CD8-positive, alpha-beta memory T cell (primary cell): ENCODE data around the gene GRK3. TPM values are rescaled to one million over a fixed set of nuclear protein-coding genes. Genes with fewer than 3 reads are reported as not detected.
A peak's percentile ranks its signal among the peaks of the same experiment; 100 is the strongest.

ENCODE experiments used
- CTCF ChIA-PET: fragments of 350-600 bp; sonication (Branson Sonifier 250); formaldehyde crosslinking; loops from one replicate; lab custom pipeline; 2021; ENCODE audit warnings: antibody characterized with exemption; lab: Charles Lee
- POLR2A ChIA-PET: fragments of 350-600 bp; sonication (Branson Sonifier 250); formaldehyde crosslinking; loops from one replicate; lab custom pipeline; 2021; ENCODE audit warnings: antibody characterized with exemption; lab: Charles Lee
- DNase-seq, 5 donors: peaks; one replicate each; pipeline versions ENCODE4 v3.0.0 to v3.0.0-alpha.2; 2020 to 2022; ENCODE audit warnings: mixed read lengths in 1 of 5
- H3K27ac ChIP-seq: one replicate; pipeline ENCODE4 v1.7.0; 2013; ENCODE audit warnings: low read depth, mild to moderate bottlenecking, low read length, moderate library complexity
- H3K27me3 ChIP-seq: 2 replicates; pipeline ENCODE4 v1.7.0; 2013; ENCODE audit warnings: low read length, mild to moderate bottlenecking; ENCODE audit not compliant: insufficient read depth, poor library complexity, severe bottlenecking
- H3K36me3 ChIP-seq: 2 replicates; pipeline ENCODE4 v1.7.0; 2013; ENCODE audit warnings: mild to moderate bottlenecking, low read length, moderate library complexity; ENCODE audit not compliant: insufficient read depth
- H3K4me1 ChIP-seq: 2 replicates; pipeline ENCODE4 v1.7.0; 2013; ENCODE audit warnings: mild to moderate bottlenecking, low read length, moderate library complexity; ENCODE audit not compliant: insufficient read depth
- H3K4me3 ChIP-seq: 2 replicates; pipeline ENCODE4 v1.7.0; 2013; ENCODE audit warnings: mild to moderate bottlenecking, low read length
- H3K9me3 ChIP-seq: 2 replicates; pipeline ENCODE4 v1.7.0; 2013; ENCODE audit warnings: mild to moderate bottlenecking, low read length
- H3K27ac Mint-ChIP-seq, 8 donors: one replicate each; pipeline ENCODE4 v1.8.0; 2020 to 2021; ENCODE audit warnings: mixed read lengths in 8 of 8, mild to moderate bottlenecking in 6 of 8, inconsistent platforms in 3 of 8, moderate library complexity in 3 of 8
- H3K27me3 Mint-ChIP-seq, 2 donors: one replicate each; pipeline ENCODE4 v1.8.0; 2020 to 2021; ENCODE audit warnings: mixed read lengths in 2 of 2, mild to moderate bottlenecking in 1 of 2, moderate library complexity in 1 of 2
- H3K36me3 Mint-ChIP-seq, 3 donors: one replicate each; pipeline ENCODE4 v1.8.0; 2020 to 2021; ENCODE audit warnings: mixed read lengths in 3 of 3, inconsistent platforms in 1 of 3, mild to moderate bottlenecking in 1 of 3
- H3K4me1 Mint-ChIP-seq, 3 donors: one replicate each; pipeline ENCODE4 v1.8.0; 2020 to 2021; ENCODE audit warnings: mixed read lengths in 3 of 3, inconsistent platforms in 1 of 3, mild to moderate bottlenecking in 1 of 3
- H3K4me3 Mint-ChIP-seq, 7 donors: one replicate each; pipeline ENCODE4 v1.8.0; 2020 to 2021; ENCODE audit warnings: mixed read lengths in 7 of 7, mild to moderate bottlenecking in 6 of 7, moderate library complexity in 4 of 7, inconsistent platforms in 2 of 7
- H3K9me3 Mint-ChIP-seq, 5 donors: one replicate each; pipeline ENCODE4 v1.8.0; 2020 to 2022; ENCODE audit warnings: mixed read lengths in 5 of 5, mild to moderate bottlenecking in 3 of 5, moderate library complexity in 2 of 5, inconsistent platforms in 1 of 5
- polyA plus RNA-seq: library from polyadenylated mRNA; unstranded; fragments of 300-500 nt; fragmentation: Illumina TruSeq; gene quantifications from one replicate; pipeline ENCODE4 v1.2.3, GENCODE V29; 2021
- total RNA-seq, 2 experiments: library from RNA; stranded (reverse); gene quantifications; one replicate each; pipeline ENCODE4 v1.2.3, GENCODE V29; 2021

The GRK3 gene
- total and polyA plus RNA-seq, 3 experiments from 2014 or later: 0.26 to 9.4 (median 8.3) TPM

DNA sequence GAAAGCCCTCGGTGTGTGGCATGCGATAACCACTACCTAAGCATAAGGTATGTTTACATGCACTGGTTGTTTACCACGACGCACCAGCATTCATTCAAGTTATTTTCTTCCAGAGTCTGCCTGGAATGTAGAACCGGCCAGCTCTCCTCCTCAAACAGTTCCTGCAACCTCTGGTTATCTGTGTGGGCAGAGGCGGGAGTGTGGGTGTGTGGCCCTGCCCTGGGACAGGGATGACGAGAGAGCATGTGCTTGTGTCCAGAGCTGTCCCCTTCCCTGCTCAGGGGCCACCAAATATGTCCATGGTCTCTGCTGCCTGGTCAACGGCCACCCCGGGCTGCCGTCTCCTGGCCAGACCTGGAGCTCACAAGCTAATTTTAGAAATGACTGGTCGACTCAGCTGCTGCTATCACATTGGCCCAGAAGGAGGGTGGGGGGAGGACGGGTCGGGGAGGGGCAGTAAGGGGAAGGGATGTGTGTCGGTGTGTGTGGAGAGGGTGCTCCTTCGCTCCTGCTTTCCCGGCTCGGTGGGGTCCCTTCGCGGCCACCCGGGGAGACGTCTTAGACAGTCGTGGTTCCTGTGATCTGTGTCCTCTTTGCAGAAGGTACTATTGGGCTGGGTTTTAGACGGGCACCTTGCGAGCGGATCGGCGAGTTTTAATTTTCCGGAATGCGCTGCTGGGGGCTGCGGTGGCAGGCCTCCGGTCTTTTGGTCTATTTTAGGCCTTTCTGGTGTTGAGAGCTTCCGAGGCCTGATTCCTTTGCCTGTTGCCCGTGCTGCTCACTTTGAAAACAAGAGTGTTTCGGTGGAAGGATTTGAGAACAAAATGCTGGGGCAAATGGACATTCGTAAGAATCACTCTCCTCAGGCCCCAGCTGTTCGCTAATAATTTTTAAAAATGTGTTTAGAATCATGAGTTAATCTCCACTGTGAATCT, 177.5 kb downstream of the GRK3 start, which contains the start of gene MYO18B:
Gene MYO18B (plus strand): TSS at position 497 of the 935 bp plus-strand sequence. CDS start 18,905 bp downstream, outside the sequence.
- H3K4me1 Mint-ChIP-seq: no peaks in the 10 kb centered on the region
- peaks cover 0 to 18% of the 10 kb centered on the region in 2 donors for H3K27me3 Mint-ChIP-seq
- Histone ChIP-seq H3K27me3 (no peaks in the 10 kb centered on the region), H3K4me3 (no peak within 1 kb of the TSS), H3K27ac (peak within 1 kb of the TSS; percentile 59), H3K9me3 (no peaks in the 10 kb centered on the region), H3K4me1 (no peaks in the 10 kb centered on the region), H3K36me3 (no peaks in the 10 kb centered on the region)
- no peaks in the 10 kb centered on the region for H3K36me3 Mint-ChIP-seq
- DNase-seq: no peak
- H3K4me3 Mint-ChIP-seq: peak within 1 kb of the TSS in 2 of 7 donors; percentile 24 to 48
- H3K9me3 Mint-ChIP-seq: peaks cover 0 to 2% (median 0%) of the 10 kb centered on the region in 5 donors
- CTCF ChIA-PET: no interaction called here
- H3K27ac Mint-ChIP-seq: peak within 1 kb of the TSS in 1 of 8 donors; percentile 6
- POLR2A ChIA-PET: no interaction called here

DNA sequence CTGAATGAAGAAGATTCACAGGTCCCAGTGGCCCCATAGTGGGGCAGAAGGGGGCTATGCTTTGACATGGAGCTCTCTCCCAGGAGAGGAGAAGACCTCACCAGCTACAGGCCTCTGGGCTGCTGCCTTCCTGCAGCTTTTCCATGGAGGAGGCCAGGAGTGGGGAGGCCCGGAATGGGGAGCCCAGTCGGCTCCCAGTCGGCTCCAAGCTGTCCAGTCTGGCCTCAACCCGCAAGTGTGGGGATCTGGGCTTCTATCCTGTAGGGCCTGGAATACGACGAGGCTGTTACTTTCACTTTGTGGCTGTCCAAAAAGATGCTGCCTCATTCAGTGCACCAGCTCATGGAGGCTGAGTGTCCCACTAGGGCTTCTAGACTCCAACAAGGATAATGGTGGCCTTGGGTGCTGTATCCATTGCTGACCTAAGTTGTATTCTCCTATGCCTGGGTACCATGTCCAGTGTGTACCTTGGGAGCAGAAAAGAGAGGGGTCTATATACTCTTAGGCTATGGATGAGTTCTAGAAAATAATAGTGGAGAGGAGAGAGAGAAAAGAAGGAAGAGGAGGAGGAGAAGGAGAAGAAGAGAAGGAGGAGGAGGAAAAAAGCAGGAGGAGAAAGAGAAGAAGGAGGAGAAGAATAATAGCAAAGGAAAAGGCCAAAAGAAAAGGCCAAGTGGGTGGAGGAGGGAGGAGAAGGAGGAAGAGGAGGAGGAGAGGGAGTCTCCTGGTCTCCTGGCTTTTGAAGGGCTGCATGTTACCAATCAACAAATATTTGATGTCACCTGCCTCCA, 178.6 kb downstream of the GRK3 start:
- Histone ChIP-seq H3K27me3 (no peaks in the 10 kb centered on the region), H3K9me3 (no peaks in the 10 kb centered on the region), H3K27ac (peak overlapping the region; percentile 48), H3K4me3 (no peak overlapping the region), H3K36me3 (no peaks in the 10 kb centered on the region), H3K4me1 (no peaks in the 10 kb centered on the region)
- ChIA-PET CTCF (no interaction called here), POLR2A (no interaction called here)
- H3K27ac Mint-ChIP-seq: no peak overlapping the region
- no peak for DNase-seq
- H3K9me3 Mint-ChIP-seq: peaks cover 0 to 2% (median 0%) of the 10 kb centered on the region in 5 donors
- H3K27me3 Mint-ChIP-seq: peaks cover 0 to 10% of the 10 kb centered on the region in 2 donors
- peak overlapping the region in 2 of 7 donors; percentile 2 to 55 for H3K4me3 Mint-ChIP-seq
- no peaks in the 10 kb centered on the region for H3K36me3 Mint-ChIP-seq
- H3K4me1 Mint-ChIP-seq: no peaks in the 10 kb centered on the region

DNA sequence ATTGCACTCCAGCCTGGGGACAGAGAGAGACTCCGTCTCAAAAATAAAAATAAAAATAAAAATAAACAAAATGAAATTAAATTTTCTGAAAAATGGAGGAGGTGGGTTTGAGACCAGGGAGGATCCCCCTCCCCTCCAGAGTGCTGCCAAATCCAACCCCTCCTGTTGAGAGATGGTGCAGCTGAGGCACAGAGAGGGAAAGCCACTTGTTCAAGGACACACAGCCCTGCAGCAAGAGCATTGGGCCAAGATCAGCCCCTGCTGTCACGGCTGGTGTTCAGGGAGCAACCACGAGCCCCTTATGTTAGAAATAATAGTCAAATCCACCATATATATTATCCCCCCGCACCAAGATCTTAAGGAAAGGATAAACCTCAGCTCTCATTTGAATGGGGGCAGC, 180.2 kb downstream of the GRK3 start:
- H3K9me3 Mint-ChIP-seq: peaks cover 0 to 2% (median 0%) of the 10 kb centered on the region in 5 donors
- DNase-seq: no peak
- no peak overlapping the region for H3K27ac Mint-ChIP-seq
- H3K9me3 ChIP-seq: no peaks in the 10 kb centered on the region
- no peak overlapping the region for H3K4me3 Mint-ChIP-seq
- H3K4me1 Mint-ChIP-seq: peaks cover 0 to 3% (median 3%) of the 10 kb centered on the region in 3 donors
- no peaks in the 10 kb centered on the region for H3K4me1 ChIP-seq
- peaks cover 0 to 3% of the 10 kb centered on the region in 2 donors for H3K27me3 Mint-ChIP-seq
- no peaks in the 10 kb centered on the region for H3K36me3 Mint-ChIP-seq
- ChIA-PET CTCF (no interaction called here), POLR2A (no interaction called here)
- H3K27ac ChIP-seq: no peak overlapping the region
- no peaks in the 10 kb centered on the region for H3K27me3 ChIP-seq
- H3K36me3 ChIP-seq: no peaks in the 10 kb centered on the region
- H3K4me3 ChIP-seq: no peak overlapping the region

DNA sequence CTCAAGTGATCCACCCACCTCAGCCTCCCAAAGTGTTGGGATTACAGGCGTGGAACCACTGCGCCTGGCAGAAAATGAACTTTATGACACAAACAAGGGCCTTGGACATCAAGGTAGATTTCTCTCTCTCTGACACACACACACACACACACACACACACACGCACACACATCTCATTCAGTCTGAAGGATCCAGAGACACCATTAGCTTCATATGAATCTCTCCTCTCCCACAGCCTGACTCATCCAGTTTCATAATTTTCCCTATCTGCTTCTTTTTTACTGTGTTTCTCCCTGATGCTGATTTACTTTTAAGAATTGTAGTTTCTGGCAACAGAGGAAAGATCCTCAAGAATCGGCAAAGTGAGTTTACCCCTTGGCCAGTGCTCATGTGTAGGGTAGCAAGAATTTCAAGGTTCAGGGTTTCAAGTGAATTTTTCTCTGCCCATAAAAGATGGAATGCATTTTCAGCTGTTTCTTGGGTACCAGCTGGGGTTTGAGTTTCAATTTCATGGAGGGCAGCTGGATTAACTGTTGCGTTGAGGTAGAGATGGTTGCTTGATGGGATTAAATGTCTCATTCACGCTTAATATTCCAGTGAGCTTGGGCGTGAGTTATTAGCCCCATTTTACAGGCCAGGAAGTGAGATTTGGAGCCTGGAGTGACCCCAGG, 181.0 kb downstream of the GRK3 start:
- peaks cover 0 to 2% (median 0%) of the 10 kb centered on the region in 5 donors for H3K9me3 Mint-ChIP-seq
- H3K36me3 ChIP-seq: no peaks in the 10 kb centered on the region
- H3K4me3 Mint-ChIP-seq: no peak overlapping the region
- H3K9me3 ChIP-seq: no peaks in the 10 kb centered on the region
- H3K4me1 Mint-ChIP-seq: peaks cover 0 to 7% (median 7%) of the 10 kb centered on the region in 3 donors
- no peaks in the 10 kb centered on the region for H3K4me1 ChIP-seq
- ChIA-PET CTCF (no interaction called here), POLR2A (no interaction called here)
- no peak overlapping the region for H3K27ac ChIP-seq
- H3K27ac Mint-ChIP-seq: no peak overlapping the region
- H3K27me3 Mint-ChIP-seq: peaks cover 0 to 3% of the 10 kb centered on the region in 2 donors
- H3K27me3 ChIP-seq: no peaks in the 10 kb centered on the region
- H3K36me3 Mint-ChIP-seq: no peaks in the 10 kb centered on the region
- no peak for DNase-seq
- H3K4me3 ChIP-seq: no peak overlapping the region

DNA sequence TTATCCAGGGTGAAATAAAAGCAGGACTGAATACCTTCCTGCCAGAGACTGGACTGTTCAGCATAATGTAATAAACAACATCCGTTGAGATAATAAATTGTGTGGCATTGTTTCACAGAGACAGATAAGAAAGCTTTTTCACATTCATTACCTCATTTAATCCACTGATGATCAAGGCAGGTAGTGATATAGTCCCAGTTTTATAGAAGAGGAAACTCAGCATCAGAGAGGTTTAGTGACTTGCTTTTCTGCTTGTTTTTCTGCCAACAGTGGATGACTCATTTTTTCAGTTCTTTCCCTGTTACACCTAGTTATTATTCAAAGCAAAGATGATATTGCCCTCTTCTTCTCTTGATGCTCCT, 181.5 kb downstream of the GRK3 start:
- Histone ChIP-seq H3K4me3 (no peak overlapping the region), H3K27ac (no peak overlapping the region), H3K4me1 (no peaks in the 10 kb centered on the region), H3K27me3 (no peaks in the 10 kb centered on the region), H3K9me3 (no peaks in the 10 kb centered on the region), H3K36me3 (no peaks in the 10 kb centered on the region)
- Mint-ChIP-seq H3K4me3 (no peak overlapping the region), H3K36me3 (no peaks in the 10 kb centered on the region), H3K9me3 (peaks cover 0 to 2% (median 0%) of the 10 kb centered on the region in 5 donors), H3K27me3 (peaks cover 2 to 3% of the 10 kb centered on the region in 2 donors), H3K27ac (no peak overlapping the region), H3K4me1 (peaks cover 0 to 7% (median 7%) of the 10 kb centered on the region in 3 donors)
- ChIA-PET CTCF (no interaction called here), POLR2A (no interaction called here)
- no peak for DNase-seq

DNA sequence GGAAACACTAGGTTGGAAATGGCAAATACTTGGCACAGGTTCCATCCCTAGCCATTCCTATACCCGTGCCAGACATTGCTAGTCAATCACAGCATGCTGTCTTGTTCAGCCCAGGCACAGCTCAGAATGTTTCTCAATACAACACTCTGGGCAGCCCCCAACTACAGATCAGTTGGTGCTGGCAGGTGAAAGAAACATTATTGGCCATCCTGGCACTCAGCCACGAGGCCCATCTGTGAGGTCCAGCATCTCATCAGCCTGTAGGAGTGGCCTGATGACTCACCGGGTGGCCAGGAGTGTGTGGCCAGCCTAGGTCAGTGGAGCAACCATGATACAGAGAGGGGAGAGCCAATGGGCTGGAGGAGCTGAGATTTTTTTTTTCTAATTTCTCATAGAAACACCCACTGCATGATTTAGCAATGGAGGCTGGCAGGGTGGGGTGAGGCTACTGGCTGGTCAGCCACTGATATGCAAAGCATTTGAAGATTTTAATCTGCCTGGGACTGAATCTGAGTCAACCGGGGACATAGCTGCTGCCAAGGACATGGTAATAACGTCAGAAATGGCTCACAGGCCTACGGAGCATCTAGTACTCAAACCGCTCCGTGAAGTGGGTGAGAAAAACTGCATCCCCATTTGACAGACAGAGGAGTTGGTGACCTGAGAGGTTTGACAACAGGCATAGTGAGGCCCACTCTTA, 182.9 kb downstream of the GRK3 start:
- H3K4me3 Mint-ChIP-seq: no peak overlapping the region
- Histone ChIP-seq H3K4me3 (no peak overlapping the region), H3K4me1 (no peaks in the 10 kb centered on the region), H3K27me3 (no peaks in the 10 kb centered on the region), H3K36me3 (no peaks in the 10 kb centered on the region), H3K27ac (no peak overlapping the region), H3K9me3 (no peaks in the 10 kb centered on the region)
- POLR2A ChIA-PET: no interaction called here
- H3K9me3 Mint-ChIP-seq: no peaks in the 10 kb centered on the region
- peaks cover 0 to 7% (median 7%) of the 10 kb centered on the region in 3 donors for H3K4me1 Mint-ChIP-seq
- no peak for DNase-seq
- H3K27ac Mint-ChIP-seq: no peak overlapping the region
- no peaks in the 10 kb centered on the region for H3K36me3 Mint-ChIP-seq
- CTCF ChIA-PET: no interaction called here
- peaks cover 3% of the 10 kb centered on the region in 2 donors for H3K27me3 Mint-ChIP-seq

DNA sequence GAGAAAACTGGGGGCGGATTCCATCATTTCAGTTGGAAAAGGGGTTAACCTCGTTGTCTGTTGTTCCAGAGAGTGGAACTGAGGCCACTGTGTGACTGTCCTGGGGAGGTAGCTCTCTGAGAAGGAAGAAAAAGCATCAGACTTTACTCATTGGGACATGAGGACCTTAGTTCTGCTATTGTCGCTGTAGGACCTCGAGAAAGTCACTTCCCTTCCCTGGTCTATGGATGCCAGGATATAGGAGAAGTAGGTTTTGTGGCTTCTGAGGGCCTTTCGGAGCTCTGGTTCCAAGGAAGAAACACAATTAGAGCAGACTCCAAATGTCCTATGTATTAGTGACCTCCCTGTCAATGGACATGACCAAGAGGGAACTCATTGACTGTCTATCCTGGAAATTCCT, 183.7 kb downstream of the GRK3 start:
- H3K4me1 Mint-ChIP-seq: peaks cover 0 to 7% (median 7%) of the 10 kb centered on the region in 3 donors
- Histone ChIP-seq H3K4me1 (no peaks in the 10 kb centered on the region), H3K27ac (no peak overlapping the region), H3K9me3 (no peaks in the 10 kb centered on the region), H3K4me3 (no peak overlapping the region), H3K27me3 (no peaks in the 10 kb centered on the region), H3K36me3 (no peaks in the 10 kb centered on the region)
- no peak overlapping the region for H3K27ac Mint-ChIP-seq
- H3K27me3 Mint-ChIP-seq: peaks cover 0 to 3% of the 10 kb centered on the region in 2 donors
- ChIA-PET CTCF (no interaction called here), POLR2A (no interaction called here)
- H3K4me3 Mint-ChIP-seq: no peak overlapping the region
- no peak for DNase-seq
- H3K9me3 Mint-ChIP-seq: no peaks in the 10 kb centered on the region
- no peaks in the 10 kb centered on the region for H3K36me3 Mint-ChIP-seq
